Measurements from ENCODE around the gene ATCAY.

DNA sequence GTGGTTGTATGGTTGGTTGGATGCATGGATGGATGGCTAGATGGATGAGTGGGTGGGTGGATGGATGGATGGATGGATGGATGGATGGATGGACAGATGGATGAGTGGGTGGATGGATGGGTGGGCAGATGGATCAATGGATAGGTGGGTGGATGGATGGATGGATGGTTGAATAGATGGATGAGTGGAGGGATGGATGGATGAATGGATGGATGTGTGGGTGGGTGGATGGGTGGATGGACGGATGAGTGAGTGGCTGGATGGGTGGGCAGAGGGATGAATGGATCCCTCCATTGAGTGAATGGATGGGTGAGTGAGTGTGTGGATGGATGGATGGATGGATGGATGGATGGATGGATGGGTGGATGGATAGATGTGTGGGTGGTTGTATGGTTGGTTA is 43.4 kb downstream of the ATCAY start:
- TF ChIP-seq, protein P1, sequence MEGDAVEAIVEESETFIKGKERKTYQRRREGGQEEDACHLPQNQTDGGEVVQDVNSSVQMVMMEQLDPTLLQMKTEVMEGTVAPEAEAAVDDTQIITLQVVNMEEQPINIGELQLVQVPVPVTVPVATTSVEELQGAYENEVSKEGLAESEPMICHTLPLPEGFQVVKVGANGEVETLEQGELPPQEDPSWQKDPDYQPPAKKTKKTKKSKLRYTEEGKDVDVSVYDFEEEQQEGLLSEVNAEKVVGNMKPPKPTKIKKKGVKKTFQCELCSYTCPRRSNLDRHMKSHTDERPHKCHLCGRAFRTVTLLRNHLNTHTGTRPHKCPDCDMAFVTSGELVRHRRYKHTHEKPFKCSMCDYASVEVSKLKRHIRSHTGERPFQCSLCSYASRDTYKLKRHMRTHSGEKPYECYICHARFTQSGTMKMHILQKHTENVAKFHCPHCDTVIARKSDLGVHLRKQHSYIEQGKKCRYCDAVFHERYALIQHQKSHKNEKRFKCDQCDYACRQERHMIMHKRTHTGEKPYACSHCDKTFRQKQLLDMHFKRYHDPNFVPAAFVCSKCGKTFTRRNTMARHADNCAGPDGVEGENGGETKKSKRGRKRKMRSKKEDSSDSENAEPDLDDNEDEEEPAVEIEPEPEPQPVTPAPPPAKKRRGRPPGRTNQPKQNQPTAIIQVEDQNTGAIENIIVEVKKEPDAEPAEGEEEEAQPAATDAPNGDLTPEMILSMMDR (IDR thresholded peaks at IDR 0.05; ENCODE audit: low read depth, low read length, poor library complexity, severe bottlenecking) = no peak
- no peak for TF ChIP-seq EZH2phosphoT487 (IDR thresholded peaks at IDR 0.05; ENCODE audit: borderline replicate concordance, low read length)

Measured in DOHH2 (cell line).